ENCODE results near the gene PYROXD2.
A peak's percentile ranks its signal among the peaks of the same experiment; 100 is the strongest.

DNA sequence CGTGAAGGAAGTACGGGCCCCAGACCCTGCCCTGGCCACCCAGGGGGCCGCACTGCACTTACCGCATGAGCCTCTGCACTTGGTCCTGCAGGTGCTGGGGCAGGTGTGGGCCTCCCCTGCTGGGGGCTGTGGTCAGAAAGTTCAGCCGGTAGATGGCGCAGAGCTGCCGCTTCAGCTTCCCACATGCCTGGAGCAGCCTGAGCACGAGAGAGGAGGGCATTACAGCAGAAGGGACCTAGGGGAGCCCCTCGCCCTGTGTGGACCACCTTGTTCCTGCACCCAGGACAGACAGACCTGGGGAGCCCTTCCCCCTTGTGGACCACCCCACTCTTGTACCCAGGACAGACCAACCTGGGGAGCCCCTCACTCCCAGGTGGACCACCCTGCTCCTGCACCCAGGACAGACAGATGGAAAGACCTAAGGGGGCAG is 8.7 kb upstream of the PYROXD2 start:
- TF ChIP-seq, protein P1, sequence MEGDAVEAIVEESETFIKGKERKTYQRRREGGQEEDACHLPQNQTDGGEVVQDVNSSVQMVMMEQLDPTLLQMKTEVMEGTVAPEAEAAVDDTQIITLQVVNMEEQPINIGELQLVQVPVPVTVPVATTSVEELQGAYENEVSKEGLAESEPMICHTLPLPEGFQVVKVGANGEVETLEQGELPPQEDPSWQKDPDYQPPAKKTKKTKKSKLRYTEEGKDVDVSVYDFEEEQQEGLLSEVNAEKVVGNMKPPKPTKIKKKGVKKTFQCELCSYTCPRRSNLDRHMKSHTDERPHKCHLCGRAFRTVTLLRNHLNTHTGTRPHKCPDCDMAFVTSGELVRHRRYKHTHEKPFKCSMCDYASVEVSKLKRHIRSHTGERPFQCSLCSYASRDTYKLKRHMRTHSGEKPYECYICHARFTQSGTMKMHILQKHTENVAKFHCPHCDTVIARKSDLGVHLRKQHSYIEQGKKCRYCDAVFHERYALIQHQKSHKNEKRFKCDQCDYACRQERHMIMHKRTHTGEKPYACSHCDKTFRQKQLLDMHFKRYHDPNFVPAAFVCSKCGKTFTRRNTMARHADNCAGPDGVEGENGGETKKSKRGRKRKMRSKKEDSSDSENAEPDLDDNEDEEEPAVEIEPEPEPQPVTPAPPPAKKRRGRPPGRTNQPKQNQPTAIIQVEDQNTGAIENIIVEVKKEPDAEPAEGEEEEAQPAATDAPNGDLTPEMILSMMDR (IDR thresholded peaks at IDR 0.05; ENCODE audit: low read depth, low read length) = peak; percentile 58
- no peak for TF ChIP-seq EZH2phosphoT487 (IDR thresholded peaks at IDR 0.05; ENCODE audit: low read depth)
